Loucy (cell line): ENCODE data around the gene CLVS2.

Experiments used
- CTCF ChIP-seq: fragments of 200-600 bp; sonication (generic); conservative IDR thresholded peaks from 2 replicates; pipeline ENCODE4 v1.5.1; 2014; ENCODE audit warnings: mild to moderate bottlenecking, antibody characterized with exemption, low read length
- EZH2phosphoT487 ChIP-seq: fragments of 200-600 bp; IDR thresholded peaks from 2 replicates; pipeline ENCODE4 v1.6.1; 2018; ENCODE audit warnings: antibody characterized with exemption, mild to moderate bottlenecking, moderate library complexity, borderline replicate concordance

DNA sequence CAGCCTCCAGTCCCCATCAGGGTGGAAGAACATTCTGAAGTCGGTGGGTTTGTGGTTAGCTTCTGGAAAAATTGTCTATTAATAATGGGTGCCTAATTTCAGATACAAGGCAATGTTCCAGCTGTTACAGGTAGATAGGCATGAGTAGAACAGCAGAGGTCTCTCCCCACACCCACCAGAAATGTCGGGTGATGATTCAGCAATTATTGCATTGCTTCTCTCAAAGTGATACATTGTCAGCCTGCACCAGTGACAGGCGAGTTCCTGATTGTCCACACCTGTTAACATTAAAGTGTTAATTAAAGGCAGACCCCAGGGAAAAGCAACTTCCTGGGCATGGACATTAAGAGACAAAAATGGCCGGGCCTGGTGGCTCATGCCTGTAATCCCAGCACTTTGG lies 18.9 kb upstream of the CLVS2 start:
- TF ChIP-seq CTCF (no peak), EZH2phosphoT487 (no peak)
